SK-N-SH (cell line): ENCODE measurements around the gene CYP2W1. TPM values are rescaled to one million over a fixed set of nuclear protein-coding genes. Genes with fewer than 3 reads are reported as not detected.

ENCODE experiments used
- CTCF ChIA-PET: fragments of 300-600, 350-600 bp; formaldehyde crosslinking; extraction: SDS; loops from one replicate; lab custom pipeline; 2021; lab: Yijun Ruan, JAX
- POLR2A ChIA-PET: fragments of 350-600 bp; sonication (Branson Sonifier 250); formaldehyde crosslinking; extraction: SDS; loops from one replicate; lab custom pipeline; 2020; ENCODE audit warnings: antibody characterized with exemption, inconsistent platforms; lab: Yijun Ruan, JAX
- DNase-seq: peaks from one replicate; pipeline ENCODE4 v3.0.0; 2012
- H2AFZ ChIP-seq: fragments of 200-600 bp; sonication (generic); 2 replicates; pipeline ENCODE4 v1.8.1; 2016; ENCODE audit warnings: antibody characterized with exemption, mild to moderate bottlenecking, low read depth
- H3F3A ChIP-seq: fragments of 200-600 bp; sonication (generic); replicated peaks from 2 replicates; pipeline ENCODE3; 2016; ENCODE audit warnings: antibody characterized with exemption, mild to moderate bottlenecking; ENCODE audit not compliant: insufficient read depth
- H3K27ac ChIP-seq, 2 experiments: fragments of 200-500 bp in 1 of 2; fragments of 200-600 bp in 1 of 2; sonication (Bioruptor generic) in 1 of 2; sonication (generic), shearing (Covaris generic) in 1 of 2; 2 replicates each; pipeline versions ENCODE4 v1.5.1 to v1.6.1; 2014 to 2016; ENCODE audit warnings: low read depth in 2 of 2, inconsistent platforms in 1 of 2, low read length in 1 of 2, mild to moderate bottlenecking in 1 of 2, mixed read lengths in 1 of 2
- H3K27me3 ChIP-seq: fragments of 200-600 bp; sonication (generic), shearing (Covaris generic); 2 replicates; pipeline ENCODE4 v1.6.1; 2016; ENCODE audit warnings: mixed run types; ENCODE audit not compliant: insufficient read depth
- H3K36me3 ChIP-seq, 2 experiments: fragments of 200-500 bp in 1 of 2; fragments of 200-600 bp in 1 of 2; sonication (Bioruptor generic) in 1 of 2; sonication (generic) in 1 of 2; replicated peaks in 1 of 2; 2 replicates each; pipeline versions ENCODE3 to v1.5.1; 2014 to 2016; ENCODE audit warnings: low read length in 1 of 2, mild to moderate bottlenecking in 1 of 2; ENCODE audit not compliant: insufficient read depth in 2 of 2, control insufficient read depth in 1 of 2
- H3K4me1 ChIP-seq, 2 experiments: fragments of 200-500 bp in 1 of 2; fragments of 200-600 bp in 1 of 2; sonication (Bioruptor generic) in 1 of 2; sonication (generic), shearing (Covaris generic) in 1 of 2; 2 replicates each; pipeline versions ENCODE4 v1.5.1 to v1.6.1; 2014 to 2016; ENCODE audit warnings: low read depth in 1 of 2, low read length in 1 of 2, mixed run types in 1 of 2; ENCODE audit not compliant: insufficient read depth in 2 of 2, control insufficient read depth in 1 of 2
- H3K4me2 ChIP-seq: fragments of 200-600 bp; sonication (generic), shearing (Covaris generic); 2 replicates; pipeline ENCODE4 v1.6.1; 2017; ENCODE audit warnings: mixed run types
- H3K4me3 ChIP-seq, 2 experiments: fragments of 200-500 bp in 1 of 2; fragments of 200-600 bp in 1 of 2; sonication (Bioruptor generic) in 1 of 2; sonication (generic), shearing (Covaris generic) in 1 of 2; 2 replicates each; pipeline versions ENCODE4 v1.5.1 to v1.8.1; 2014 to 2016; ENCODE audit warnings: low read depth in 2 of 2, inconsistent platforms in 1 of 2, low read length in 1 of 2, mild to moderate bottlenecking in 1 of 2, mixed read lengths in 1 of 2, moderate library complexity in 1 of 2
- H3K79me2 ChIP-seq: fragments of 200-600 bp; sonication (generic); 2 replicates; pipeline ENCODE4 v1.8.1; 2017; ENCODE audit warnings: mild to moderate bottlenecking; ENCODE audit not compliant: insufficient read depth
- H3K9ac ChIP-seq: fragments of 200-600 bp; sonication (generic); 2 replicates; pipeline ENCODE4 v1.6.1; 2017; ENCODE audit warnings: mixed run types
- H3K9me2 ChIP-seq: fragments of 200-600 bp; sonication (generic); 2 replicates; pipeline ENCODE4 v1.6.1; 2017; ENCODE audit warnings: mixed run types
- H3K9me3 ChIP-seq: fragments of 200-600 bp; sonication (generic); 2 replicates; pipeline ENCODE4 v1.6.1; 2017; ENCODE audit warnings: mixed run types, mild to moderate bottlenecking, moderate library complexity
- H4K20me1 ChIP-seq: fragments of 200-600 bp; sonication (generic); 2 replicates; pipeline ENCODE4 v1.6.1; 2017; ENCODE audit warnings: mild to moderate bottlenecking, mixed run types; ENCODE audit not compliant: insufficient read depth
- CHD2 ChIP-seq: fragments of 150-350 bp; IDR thresholded peaks from 2 replicates; pipeline ENCODE4 v1.6.1; 2018; ENCODE audit warnings: low read length; ENCODE audit not compliant: partially characterized antibody
- CTCF ChIP-seq: fragments of 200-600 bp; sonication (generic); IDR thresholded peaks from 2 replicates; pipeline ENCODE4 v1.6.1; 2017; ENCODE audit warnings: antibody characterized with exemption, mild to moderate bottlenecking, moderate library complexity
- ELF1 ChIP-seq: IDR thresholded peaks from 2 replicates; pipeline ENCODE4 v1.4.0; 2012
- EP300 ChIP-seq, 2 experiments: IDR thresholded peaks; 2 replicates each; pipeline versions ENCODE4 v1.4.0 to v1.6.1; 2012; ENCODE audit warnings: borderline replicate concordance in 1 of 2, low read depth in 1 of 2, low read length in 1 of 2
- FOSL2 ChIP-seq: IDR thresholded peaks from 2 replicates; pipeline ENCODE4 v1.4.0; 2012; ENCODE audit warnings: low read depth, mild to moderate bottlenecking, moderate library complexity, borderline replicate concordance
- FOXM1 ChIP-seq: IDR thresholded peaks from 2 replicates; pipeline ENCODE4 v1.4.0; 2012; ENCODE audit warnings: low read depth, mild to moderate bottlenecking
- GABPA ChIP-seq: IDR thresholded peaks from 2 replicates; pipeline ENCODE4 v1.4.0; 2012; ENCODE audit warnings: low read depth, mild to moderate bottlenecking
- GATA2 ChIP-seq: sonication (generic); formaldehyde crosslinking; IDR thresholded peaks from 2 replicates; pipeline ENCODE4 v1.5.0; 2020; ENCODE audit warnings: mild to moderate bottlenecking, missing genetic modification reagents
- IRF3 ChIP-seq: fragments of 150-350 bp; IDR thresholded peaks from 2 replicates; pipeline ENCODE4 v1.6.1; 2016; ENCODE audit warnings: mild to moderate bottlenecking, low read depth, low read length
- MAX ChIP-seq: IDR thresholded peaks from 2 replicates; pipeline ENCODE4 v1.4.0; 2012; ENCODE audit warnings: low read depth
- MEF2A ChIP-seq: IDR thresholded peaks from 2 replicates; pipeline ENCODE4 v1.4.0; 2012; ENCODE audit warnings: low read depth, borderline replicate concordance
- MXI1 ChIP-seq: IDR thresholded peaks from 2 replicates; pipeline ENCODE4 v1.6.1; 2012; ENCODE audit warnings: mild to moderate bottlenecking, low read depth, low read length, improper control_type of control experiment
- NFIC ChIP-seq: IDR thresholded peaks from 2 replicates; pipeline ENCODE4 v1.4.0; 2012; ENCODE audit warnings: borderline replicate concordance
- NRF1 ChIP-seq: IDR thresholded peaks from 2 replicates; pipeline ENCODE4 v1.6.1; 2012; ENCODE audit warnings: low read depth, mild to moderate bottlenecking, low read length
- PBX3 ChIP-seq: IDR thresholded peaks from 2 replicates; pipeline ENCODE4; 2012
- RAD21 ChIP-seq: IDR thresholded peaks from 2 replicates; pipeline ENCODE4 v1.6.1; 2012; ENCODE audit warnings: mild to moderate bottlenecking, low read length
- RCOR1 ChIP-seq: fragments of 150-350 bp; IDR thresholded peaks from 2 replicates; pipeline ENCODE4 v1.6.1; 2017; ENCODE audit warnings: antibody characterized with exemption, low read length
- RXRA ChIP-seq: IDR thresholded peaks from 2 replicates; pipeline ENCODE4 v1.4.0; 2012; ENCODE audit warnings: low read depth, mild to moderate bottlenecking, borderline replicate concordance
- SIN3A ChIP-seq: IDR thresholded peaks from 2 replicates; pipeline ENCODE4 v1.6.1; 2012; ENCODE audit warnings: low read depth, mild to moderate bottlenecking, low read length, moderate library complexity, borderline replicate concordance
- TAF1 ChIP-seq: IDR thresholded peaks from 2 replicates; pipeline ENCODE4 v1.6.1; 2012; ENCODE audit warnings: low read depth, mild to moderate bottlenecking, low read length, moderate library complexity, borderline replicate concordance
- TCF12 ChIP-seq: IDR thresholded peaks from 2 replicates; pipeline ENCODE4 v1.4.0; 2012
- YY1 ChIP-seq: IDR thresholded peaks from 2 replicates; pipeline ENCODE4 v1.4.0; 2012; ENCODE audit warnings: low read depth, mild to moderate bottlenecking
- WGBS: methylation state at CpG from one replicate; pipeline ENCODE4 v1.1.6; 2017; ENCODE audit warnings: low lambda C conversion rate; 5-methylcytosine and 5-hydroxymethylcytosine counted together
- polyA plus RNA-seq, 3 experiments: library from polyadenylated mRNA; depleted of rRNA; stranded (reverse); fragments of >200 nt; gene quantifications; 2 replicates each; pipeline ENCODE4 v1.2.3, GENCODE V29; 2012

The CYP2W1 gene
- polyA plus RNA-seq, 1 of the 3 experiments (the other 2 are of a cell fraction): 0.10 TPM

GRCh38 chr7:1014681-1015080 lies 31.7 kb downstream of the CYP2W1 start (continued):
- TF ChIP-seq IRF3 (no peak), TCF12 (no peak), EP300 (IDR thresholded peaks at IDR 0.05; ENCODE audit: borderline replicate concordance in 1 of 2, low read depth in 1 of 2, low read length in 1 of 2) (no peak), CTCF (no peak), TAF1 (no peak), ELF1 (no peak), MAX (no peak)

GRCh38 chr7:1015196-1016121 lies 32.5 kb downstream of the CYP2W1 start:
- no peaks in the 10 kb centered on the region for H3K9me2 ChIP-seq
- H3K27me3 ChIP-seq: no peaks in the 10 kb centered on the region
- peaks cover 8 to 14% of the 10 kb centered on the region in 2 experiments for H3K36me3 ChIP-seq
- H3K9me3 ChIP-seq: no peaks in the 10 kb centered on the region
- peaks cover 91% of the 10 kb centered on the region for H4K20me1 ChIP-seq
- TF ChIP-seq CTCF: no peak
- no peak for TF ChIP-seq SIN3A
- no peak for TF ChIP-seq MEF2A
- no peak for TF ChIP-seq GATA2 (CRISPR knock-in tag)
- no peak for TF ChIP-seq YY1
- no peak for TF ChIP-seq FOSL2
- TF ChIP-seq NRF1: no peak
- TF ChIP-seq RXRA: no peak
- no peak for TF ChIP-seq TCF12
- TF ChIP-seq CHD2: no peak
- no peak for TF ChIP-seq FOXM1
- TF ChIP-seq PBX3: no peak
- no peak for TF ChIP-seq GABPA
- TF ChIP-seq TAF1: no peak
- no peak for TF ChIP-seq RCOR1
- no peak for TF ChIP-seq MAX
- no peak for TF ChIP-seq NFIC
- no peak for TF ChIP-seq RAD21
- TF ChIP-seq MXI1: no peak
- ChIA-PET CTCF (interaction anchor here (0.7 to 1.3 kb wide), 4 partner anchors 22 to 129 kb away, joined by 3 to 5 read pairs (median 4); no protein-coding TSS in a partner anchor), POLR2A (interaction anchor here (0.9 kb wide), 1 partner anchor 10 kb away, joined by 3 read pairs; no protein-coding TSS in a partner anchor)
- H3K4me1 ChIP-seq: peaks cover 0 to 3% of the 10 kb centered on the region in 2 experiments; a peak in 1 of 4 replicates
- peaks cover 68% of the 10 kb centered on the region; the same call in 1 of the 2 replicates for H3K79me2 ChIP-seq
- H3K4me2 ChIP-seq: no peak overlapping the region
- H3F3A ChIP-seq: no peaks in the 10 kb centered on the region
- H3K4me3 ChIP-seq: no peak overlapping the region
- no peak overlapping the region; a peak in 1 of 4 replicates for H3K27ac ChIP-seq
- DNase-seq: no peak
- H3K9ac ChIP-seq: no peak overlapping the region
- 90% methylated on average over 26 of the region's 28 CpGs for WGBS
- no peak overlapping the region for H2AFZ ChIP-seq
